Measurements from ENCODE around the gene PLEKHH2.

Gene PLEKHH2

DNA sequence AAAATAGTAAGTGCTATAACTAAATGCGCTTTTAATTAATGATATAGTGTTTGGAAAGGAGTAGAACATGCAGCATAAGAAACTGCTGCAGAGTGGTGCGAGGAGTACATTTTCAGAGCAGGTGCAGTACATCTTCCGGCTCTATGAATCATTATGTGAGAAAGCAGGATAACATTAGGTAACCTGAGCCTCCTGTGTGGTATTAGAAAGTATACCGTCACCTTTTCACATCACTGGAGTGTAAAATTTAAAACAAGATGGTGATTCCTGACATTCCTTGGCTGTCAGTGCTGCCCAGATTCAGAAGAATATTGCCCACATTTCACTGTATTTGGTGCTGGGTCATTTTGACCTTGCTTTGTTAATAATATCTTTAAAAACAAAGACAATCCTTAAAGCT lies 128.9 kb downstream of the PLEKHH2 start:
- no peak for DNase-seq

DNA sequence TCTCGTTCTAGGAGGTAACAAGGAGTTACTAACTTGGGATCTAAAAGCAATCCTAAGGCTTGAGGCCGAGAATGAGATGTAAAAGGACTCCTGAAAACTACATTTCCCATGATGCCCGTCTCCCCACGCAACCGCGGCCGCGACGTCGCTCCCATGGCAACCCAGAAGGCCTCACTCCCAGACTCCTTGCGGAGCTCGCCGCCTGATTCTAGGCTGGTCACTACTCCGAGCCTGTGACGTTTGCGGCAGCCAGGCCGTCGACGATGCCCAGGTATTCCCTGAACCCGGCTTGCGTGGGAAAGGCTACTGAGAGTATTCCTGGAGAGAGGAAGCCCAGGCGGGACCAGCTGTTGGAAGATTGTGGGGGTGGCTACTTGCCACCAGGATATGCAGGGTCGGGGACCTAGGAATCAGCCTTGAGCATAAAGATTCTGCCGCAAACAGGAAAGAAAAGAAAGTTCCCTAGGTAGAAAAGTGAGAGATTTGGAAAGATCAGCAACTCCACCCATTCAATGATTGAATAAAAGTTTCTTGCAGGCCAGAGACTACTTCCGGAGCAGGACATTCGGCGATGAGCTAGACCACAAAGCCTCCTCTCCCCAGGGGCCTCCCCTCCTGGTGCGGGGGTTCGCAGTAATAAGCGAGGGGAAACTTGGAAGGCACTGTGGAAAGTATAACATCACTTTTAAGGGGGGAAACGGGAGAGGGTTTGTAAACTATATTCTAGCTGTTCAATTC lies 137.0 kb downstream of the PLEKHH2 start, which contains the start of gene DYNC2LI1:
TSS of gene DYNC2LI1 (plus strand) at position 164 of the 738 bp plus-strand sequence. CDS start at position 264, 100 bp downstream.
- DNase-seq: peak; percentile 60 to 82

DNA sequence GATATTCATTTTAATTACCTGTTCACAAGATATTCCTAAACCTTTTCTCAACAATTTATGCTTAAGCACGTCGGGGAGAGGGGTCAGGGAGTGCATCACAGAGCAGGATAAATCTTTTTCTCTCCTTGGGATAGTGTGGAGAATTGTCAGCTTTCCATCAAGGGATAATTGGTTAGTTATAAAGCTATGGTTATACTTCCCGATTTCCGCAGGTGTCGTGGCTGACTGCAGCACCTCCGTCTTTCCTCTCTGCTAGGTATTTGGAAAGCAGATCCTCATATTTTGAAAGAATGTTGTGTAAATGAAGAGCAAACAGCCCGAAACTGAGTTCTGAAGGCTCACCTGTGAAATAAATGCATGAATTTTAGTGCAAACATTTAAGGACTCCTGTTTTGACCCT lies 137.6 kb downstream of the PLEKHH2 start:
- DNase-seq: no peak

DNA sequence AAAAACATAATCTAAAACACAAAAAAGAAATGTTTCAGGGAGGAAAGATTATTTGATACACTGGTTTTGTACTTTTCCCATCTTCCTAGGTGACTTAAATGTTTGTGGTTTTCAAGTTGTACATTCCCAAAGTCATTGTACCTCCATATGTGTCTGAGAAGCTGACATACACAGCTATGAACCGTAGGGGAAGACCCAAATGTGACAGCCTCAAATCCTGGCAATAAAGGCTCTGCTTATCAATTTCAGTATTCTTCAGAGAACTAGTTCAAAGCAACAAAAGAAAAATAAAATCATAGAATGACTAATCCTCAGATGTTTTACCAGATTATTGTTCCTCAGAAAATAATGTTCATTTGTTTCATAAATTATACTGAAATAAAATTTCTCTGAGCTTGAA lies 139.3 kb downstream of the PLEKHH2 start:
- DNase-seq: no peak

DNA sequence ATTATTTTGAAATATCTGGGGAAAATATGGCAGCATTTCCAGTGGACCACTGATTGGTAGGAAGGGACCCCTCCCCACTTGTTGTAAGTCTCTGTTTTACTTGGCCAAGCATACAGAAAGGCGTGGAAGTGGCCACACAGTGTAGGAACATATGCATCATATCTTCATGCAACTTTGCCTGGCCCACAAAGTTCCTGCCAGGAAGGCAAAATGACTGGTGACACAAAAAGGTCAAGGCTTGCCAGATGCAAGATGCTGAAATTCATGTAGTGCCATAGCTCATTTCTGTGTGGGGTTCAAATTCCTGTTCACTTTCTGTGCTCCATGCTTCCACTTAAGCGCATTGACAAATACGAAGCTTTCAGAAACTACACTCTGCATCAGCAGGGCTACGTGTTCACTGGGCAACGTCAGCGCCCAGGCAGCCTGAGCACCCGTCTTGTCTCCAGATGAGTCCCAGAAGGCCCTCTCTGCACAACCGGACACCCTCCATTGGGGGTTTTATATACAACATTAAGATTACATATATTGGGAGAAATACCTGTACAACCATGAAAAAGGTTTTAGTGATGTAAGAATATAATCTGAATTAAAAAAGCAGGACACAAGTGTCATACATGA lies 140.4 kb downstream of the PLEKHH2 start:
- DNase-seq: no peak

DNA sequence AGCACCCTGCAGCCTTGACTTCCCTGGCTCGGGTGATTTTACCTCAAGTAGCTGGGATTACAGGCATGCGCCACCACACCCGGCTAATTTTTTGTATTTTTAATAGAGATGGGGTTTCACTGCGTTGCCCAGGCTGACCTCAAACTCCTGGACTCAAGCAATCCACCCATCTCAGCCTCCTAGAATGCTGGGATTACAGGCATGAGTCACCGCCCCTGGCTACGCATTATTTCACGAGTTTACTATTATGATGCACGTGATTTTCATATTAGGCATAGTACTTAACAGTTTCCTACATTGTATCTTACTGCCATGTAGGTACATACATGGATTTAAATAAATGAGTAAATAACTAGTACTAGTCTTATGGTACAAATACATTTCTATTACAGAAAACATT lies 141.2 kb downstream of the PLEKHH2 start:
- DNase-seq: no peak

DNA sequence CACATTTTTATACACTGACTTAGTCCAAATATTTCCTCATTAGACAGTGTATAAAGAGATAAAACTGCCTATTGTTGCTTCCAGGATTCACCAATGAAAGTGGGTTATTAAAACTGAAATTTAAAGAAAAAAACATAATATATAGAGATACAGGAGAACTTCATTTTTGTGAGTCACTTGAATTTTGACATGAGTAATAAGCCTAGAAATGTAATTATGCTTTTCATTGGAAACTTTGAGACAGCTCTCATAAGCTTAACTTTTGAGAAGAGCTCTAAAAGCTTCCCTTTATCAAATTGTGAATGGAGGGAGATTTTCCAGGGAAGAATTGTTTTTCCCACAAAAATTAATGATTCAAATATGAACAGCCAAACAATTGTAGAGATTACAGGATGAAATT lies 150.8 kb downstream of the PLEKHH2 start:
- no peak for DNase-seq

DNA sequence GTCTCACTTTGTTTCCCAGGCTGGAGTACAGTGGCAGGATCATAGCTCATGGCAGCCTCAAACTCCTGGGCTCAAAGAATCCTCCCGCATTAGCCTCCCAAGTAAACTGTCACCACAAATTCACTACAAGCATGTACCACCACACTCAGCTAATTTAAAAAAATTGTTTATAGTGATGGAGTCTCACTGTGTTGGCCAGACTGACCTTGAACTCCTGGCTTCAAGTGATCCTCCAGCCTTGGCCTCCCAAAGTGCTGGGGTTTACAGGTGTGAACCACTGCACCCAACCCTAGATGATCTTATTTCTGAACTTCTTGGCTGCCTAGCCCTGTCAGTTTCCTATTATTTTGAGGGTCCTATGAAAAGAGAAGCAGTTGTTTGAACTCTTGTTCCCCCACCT lies 151.6 kb downstream of the PLEKHH2 start:
- DNase-seq: no peak

DNA sequence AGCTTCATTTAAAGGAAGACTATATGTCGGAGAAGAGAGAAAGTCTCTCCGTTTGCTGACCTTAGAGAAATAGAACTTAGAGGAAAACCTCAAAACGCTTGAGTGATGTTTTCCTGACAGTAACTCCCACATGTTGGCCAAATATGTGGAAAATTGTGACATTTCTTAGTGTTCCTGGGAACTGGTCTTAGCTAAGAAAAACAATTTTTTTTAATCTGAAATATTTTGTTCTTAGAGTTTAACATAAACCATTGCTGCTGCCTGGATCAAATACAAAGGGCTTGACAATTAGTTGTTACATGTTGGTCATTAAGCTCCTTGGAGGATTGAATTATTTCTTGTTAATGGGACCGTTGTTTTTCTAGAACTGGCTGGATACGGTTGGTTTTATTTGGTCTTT lies 153.1 kb downstream of the PLEKHH2 start:
- DNase-seq: no peak

DNA sequence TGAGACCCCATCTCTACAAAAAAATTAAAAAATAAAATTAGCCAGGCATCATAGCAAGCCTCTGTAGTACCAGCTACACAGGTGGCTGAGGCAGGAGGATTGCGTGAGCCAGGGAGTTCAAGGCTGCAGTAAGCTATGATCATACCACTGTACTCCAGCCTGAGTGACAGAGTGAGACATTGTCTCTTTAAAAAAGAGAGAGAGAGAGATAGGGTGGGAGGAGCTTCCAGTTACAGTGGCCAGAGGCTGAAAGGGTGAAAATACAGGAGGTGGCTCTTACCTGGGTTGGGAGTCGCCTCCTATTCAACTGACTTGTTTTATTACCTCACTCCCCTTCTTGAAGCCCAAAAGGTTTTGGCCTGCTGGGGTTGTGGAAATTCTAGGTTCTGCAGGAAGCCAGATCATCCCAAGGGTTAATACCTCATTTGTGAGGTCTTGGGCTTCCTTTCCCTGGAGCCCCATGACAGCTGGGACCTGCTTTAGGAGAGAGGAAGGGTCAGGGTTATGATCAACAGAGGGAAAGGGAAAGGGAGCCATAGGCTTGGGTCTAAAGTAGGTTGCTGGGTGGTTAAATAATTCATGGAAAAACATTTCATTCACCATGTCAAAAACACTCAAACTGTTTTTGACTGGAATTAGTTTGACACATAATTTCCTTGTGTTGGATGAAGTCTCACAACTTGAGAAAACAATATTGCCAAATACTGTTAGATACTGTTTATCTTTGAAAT lies 154.1 kb downstream of the PLEKHH2 start:
- no peak for DNase-seq

DNA sequence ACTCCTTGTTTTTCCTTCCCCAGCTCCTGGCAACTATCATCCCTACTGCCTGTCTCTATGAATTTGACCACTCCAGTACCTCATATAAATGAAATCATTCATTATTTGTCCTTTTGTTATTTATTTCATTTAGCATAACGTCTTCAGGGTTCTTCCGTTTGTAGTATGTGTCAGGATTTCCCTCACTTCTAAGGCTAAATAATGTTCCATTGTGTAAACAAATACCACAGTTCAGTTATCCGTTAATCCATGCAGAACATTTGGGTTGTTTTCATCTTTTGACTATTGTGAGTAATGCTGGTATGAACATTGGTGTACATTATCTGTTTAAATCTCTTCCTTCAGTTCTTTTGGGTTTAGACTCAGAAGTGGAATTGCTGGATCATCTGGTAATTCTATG lies 155.6 kb downstream of the PLEKHH2 start:
- no peak for DNase-seq

DNA sequence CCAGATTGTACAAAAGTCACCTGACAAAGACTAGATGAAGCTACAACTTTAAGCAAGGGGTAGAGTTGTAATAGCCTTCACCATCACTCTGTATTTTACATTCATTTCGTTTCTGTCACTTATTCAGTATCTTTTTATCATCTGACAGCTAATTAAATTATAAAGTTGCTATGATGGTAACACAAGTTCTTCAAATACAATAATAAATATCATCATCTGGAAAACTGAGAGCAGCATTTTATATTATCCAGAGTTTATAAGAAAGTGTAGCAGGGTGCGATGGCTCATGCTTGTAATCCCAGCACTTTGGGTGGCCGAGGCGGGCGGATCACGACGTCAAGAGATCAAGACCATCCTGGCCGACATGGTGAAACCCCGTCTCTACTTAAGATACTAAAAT lies 157.9 kb downstream of the PLEKHH2 start:
- no peak for DNase-seq

DNA sequence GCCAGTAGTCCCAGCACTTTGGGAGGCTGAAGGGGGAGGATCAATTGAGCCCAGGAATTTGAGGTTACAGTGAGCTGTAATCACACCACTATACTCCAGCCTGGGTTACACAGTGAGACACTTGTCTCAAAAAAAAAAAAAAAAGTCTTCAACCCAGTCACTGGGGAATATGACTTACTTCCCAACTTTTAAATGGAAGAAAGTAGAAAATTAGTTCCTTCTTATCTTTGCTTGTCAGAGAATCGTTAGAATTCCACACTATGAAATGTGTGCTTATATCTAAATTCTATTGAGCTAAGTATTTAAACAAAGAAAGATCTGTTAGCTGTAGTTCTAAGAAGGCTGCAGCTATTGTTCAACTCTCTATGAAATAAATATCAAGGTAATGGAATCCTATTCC lies 159.1 kb downstream of the PLEKHH2 start:
- no peak for DNase-seq

DNA sequence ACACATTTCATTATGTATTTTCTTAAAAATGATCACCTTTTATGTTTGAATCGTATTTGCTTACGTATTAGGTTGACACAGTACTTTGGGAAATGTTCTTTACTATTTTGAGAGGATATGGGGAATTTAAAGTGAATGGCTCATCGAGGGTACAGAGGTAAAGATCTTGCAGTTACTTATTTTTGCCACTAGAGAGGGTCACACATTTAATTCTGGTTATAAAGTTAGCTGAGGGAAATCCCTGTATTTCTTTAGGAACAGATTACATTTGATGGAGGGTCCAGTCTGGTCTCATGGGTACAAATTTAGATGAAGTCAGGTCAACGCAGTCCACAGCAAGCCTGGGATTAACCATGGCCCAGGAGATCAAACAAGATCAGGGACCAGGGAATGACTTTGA lies 161.2 kb downstream of the PLEKHH2 start:
- DNase-seq: peak in 1 of 2 experiments; percentile 12

DNA sequence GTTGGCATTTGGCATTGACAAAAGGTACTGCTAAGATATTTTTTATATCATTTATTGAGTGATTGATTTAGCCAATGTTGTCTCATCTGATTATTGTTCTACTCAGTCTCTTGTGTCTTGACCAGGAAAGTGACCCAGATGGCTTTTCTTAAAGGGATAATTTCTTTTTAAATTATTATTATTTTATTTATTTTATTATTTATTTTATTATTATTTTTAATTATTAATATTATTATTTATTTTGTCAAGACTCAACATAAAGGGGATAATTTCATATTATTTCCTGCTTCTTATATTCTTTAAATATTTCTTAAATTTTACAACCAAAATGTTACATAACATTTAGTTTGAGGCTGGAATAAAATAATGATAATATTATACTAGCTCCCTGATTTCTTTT lies 163.8 kb downstream of the PLEKHH2 start:
- no peak for DNase-seq

DNA sequence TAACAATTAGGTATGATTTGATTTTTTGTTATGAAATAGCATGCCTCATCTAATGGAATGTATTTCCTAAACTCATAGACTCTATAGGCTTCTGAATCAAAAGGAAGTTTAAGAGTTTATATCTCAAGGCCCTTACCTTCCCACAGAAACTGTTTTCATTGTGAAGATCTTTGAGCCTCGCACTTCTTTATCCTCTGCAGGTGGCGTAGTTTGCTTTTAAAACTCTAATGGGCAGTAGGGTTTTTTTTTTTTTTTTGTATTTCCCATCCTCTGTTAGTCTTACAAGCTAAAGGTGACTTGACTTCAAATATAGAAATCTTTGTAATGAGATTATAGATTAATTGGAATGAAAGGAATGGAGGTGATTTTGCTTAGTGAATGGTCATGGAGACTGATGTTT lies 165.1 kb downstream of the PLEKHH2 start:
- DNase-seq: no peak

DNA sequence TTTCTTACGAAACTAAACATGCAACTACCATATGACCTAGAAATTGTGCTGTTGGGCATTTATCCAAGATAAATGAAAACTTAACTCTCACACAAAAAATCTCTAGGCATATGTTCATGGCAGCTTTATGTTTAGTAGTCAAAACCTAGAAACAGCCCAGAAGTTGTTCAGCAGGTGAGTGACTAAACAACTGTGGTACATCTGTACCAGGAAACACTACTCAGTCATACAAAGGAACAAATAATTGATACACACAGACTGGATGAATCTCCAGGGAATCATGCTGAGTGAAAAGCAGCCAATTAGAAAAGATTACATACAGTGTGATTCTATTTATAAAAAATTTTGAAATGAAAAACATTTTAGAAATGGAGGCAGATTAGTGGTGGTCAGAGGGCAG lies 166.1 kb downstream of the PLEKHH2 start:
- DNase-seq: no peak

DNA sequence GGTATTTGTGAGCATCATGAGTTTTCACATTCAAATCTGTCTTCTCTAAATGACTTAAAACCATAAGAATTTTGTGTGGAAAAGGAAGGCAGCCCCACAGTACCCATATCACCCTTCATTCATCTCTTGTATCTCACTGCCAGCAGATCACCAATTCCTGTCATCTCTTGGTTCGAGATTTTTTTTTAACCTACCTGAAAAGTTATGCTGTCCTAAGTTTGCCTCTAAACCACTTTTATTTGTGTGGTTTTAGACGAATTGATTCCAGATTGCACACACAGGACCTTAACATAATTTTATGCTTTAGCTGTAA lies 169.6 kb downstream of the PLEKHH2 start:
- DNase-seq: no peak

DNA sequence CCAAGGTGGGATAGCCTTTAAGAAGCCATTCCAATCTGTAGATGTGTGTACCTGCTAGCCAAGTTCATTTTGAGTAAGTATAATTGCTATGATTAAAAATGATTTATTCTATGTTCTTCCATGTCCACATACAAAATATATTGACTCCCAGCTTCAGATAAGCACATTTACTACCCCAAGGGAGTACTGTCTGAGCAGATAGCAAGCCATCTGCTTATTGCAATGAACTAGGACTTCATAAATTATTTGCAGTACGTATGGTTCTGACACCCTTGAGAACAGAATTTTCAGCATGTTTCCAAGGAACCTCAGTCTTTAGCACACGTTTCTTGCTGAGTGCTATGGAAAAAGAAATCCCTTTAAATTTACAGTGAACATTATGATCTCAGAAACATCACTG lies 173.4 kb downstream of the PLEKHH2 start:
- DNase-seq: no peak

DNA sequence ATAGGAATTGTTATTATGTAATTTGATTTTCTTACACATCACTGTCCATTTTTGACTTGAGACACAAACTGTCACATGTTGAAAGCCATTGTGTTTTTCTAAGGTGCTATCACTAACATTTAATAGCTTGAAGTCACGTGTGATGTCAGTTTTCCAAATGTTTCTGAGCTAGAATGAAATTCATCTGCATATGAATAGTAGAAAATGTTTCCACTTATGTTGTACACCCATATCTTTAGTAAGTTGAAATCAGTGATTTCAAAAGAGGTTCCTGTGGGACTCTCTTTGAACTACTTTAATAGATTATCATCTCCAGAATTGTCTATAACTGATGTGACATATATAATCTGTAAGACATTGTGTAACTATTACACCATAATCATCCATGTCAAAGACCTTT lies 173.8 kb downstream of the PLEKHH2 start:
- no peak for DNase-seq

DNA sequence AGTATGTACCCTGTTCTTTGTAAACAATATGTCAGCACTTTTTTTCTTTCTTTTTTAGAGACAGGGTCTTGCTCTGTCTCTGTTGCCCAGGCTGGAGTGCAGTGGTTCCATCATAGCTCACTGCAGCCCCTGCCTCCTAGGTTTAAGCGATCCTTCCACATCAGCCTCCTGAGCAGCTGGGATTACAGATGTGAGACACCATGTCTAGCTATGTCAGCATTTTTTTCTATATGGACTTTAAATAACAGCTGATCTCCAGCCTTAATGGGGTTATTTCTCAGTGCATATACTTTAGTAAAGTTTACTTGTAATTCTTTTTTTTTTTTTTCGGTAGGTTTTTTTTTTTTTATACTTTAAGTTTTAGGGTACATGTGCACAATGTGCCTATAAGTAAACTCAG lies 174.9 kb downstream of the PLEKHH2 start:
- DNase-seq: no peak

DNA sequence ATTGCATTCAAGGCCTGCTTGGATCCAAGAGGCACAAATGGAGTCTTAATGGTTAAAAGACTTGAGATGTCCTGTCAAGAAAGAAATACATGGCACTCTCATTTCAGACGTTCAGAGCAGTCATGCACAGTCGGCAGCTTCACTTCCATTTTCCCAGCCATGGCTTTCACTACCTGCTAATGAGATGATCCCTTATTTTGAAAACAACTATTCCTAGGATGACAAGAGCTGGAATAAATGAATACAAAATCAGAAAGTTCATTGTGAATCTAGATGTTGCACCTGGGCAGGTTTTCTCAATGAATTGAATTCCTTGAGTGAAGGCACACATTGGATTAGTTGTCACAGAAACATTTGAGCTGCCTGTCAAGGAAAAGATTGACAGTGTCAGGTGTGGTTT lies 175.9 kb downstream of the PLEKHH2 start:
- no peak for DNase-seq

DNA sequence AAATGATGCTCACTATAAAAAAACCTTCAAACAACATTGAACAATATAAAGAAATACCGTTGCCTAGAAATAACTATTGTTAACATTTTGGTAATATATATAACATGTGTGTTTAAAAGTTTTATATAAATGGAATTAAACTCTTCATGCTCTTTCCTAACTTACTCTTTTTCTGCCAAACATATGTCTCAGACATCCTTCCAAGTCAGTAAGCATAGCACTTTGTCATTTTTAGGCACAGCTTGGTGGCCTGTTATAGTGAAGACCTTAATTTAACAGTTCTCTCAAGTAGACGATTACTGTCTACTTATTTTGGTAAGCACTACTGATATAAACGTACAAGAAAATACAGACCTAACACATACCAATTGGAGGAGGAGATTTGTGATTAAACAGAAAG lies 177.7 kb downstream of the PLEKHH2 start:
- no peak for DNase-seq

Measured in NCI-H446 (cell line).